ENCODE data around the gene POU6F1.

POU6F1 gene

DNA sequence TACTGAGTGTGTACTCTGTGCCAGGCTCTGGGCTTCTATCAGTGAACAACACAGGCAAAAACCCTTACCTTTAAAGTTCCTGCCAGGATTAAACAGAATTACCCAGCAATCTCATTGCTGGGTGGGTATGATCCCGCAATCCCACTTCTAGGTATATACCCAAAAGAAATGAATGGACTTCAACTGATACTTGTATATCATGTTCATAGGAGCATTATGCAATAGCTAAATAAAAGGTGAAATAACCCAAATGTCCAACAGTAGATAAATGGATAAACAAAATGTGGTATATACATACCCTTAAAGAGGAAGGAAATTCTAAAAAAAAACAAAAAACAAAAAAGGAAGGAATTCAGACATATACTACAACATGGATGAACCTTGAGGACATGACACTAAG is 35.4 kb upstream of the POU6F1 start:
- TF ChIP-seq, protein P1, sequence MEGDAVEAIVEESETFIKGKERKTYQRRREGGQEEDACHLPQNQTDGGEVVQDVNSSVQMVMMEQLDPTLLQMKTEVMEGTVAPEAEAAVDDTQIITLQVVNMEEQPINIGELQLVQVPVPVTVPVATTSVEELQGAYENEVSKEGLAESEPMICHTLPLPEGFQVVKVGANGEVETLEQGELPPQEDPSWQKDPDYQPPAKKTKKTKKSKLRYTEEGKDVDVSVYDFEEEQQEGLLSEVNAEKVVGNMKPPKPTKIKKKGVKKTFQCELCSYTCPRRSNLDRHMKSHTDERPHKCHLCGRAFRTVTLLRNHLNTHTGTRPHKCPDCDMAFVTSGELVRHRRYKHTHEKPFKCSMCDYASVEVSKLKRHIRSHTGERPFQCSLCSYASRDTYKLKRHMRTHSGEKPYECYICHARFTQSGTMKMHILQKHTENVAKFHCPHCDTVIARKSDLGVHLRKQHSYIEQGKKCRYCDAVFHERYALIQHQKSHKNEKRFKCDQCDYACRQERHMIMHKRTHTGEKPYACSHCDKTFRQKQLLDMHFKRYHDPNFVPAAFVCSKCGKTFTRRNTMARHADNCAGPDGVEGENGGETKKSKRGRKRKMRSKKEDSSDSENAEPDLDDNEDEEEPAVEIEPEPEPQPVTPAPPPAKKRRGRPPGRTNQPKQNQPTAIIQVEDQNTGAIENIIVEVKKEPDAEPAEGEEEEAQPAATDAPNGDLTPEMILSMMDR (IDR thresholded peaks at IDR 0.05; ENCODE audit: low read length, missing control alignments) = no peak
- no peak for DNase-seq (ENCODE audit: low read depth)
- no peak overlapping the region for H3K4me3 ChIP-seq (replicated peaks; ENCODE audit: low read depth, low read length)

DNA sequence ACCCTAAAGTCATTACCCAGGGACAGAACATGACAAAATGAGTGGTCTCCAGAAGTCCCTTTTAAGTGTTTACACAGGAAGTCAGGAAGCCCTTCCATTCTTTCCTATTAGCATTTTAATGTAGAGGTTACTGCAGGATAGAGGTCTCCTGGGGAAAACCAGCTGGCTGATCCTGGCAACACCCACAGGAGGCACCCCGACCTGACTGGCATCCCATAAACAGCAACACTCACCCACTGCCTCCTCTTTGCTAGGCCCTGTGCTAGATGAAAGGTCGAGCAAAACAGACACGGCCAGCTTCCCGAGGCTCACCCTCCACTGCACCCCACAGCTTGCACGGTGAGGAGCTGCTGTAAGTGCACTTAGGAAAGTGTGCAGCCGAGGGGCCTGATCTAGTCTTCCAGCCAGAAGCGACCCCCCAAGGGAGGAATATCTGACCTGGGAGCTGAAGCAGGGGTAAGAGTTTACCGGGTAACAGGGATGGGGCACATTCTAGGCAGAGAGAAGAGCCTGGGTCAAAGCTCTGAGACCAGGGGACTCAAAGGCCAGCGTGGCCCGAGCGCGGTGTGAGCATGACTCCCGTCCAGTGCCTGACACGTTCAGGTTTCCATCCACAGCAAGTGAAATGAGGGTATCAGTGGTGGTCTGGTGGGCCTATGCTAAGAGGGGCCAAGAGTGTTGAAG is 29.8 kb upstream of the POU6F1 start:
- TF ChIP-seq, protein P1 (IDR thresholded peaks at IDR 0.05; ENCODE audit: low read length, missing control alignments) = no peak
- DNase-seq (ENCODE audit: low read depth) = no peak
- no peak overlapping the region for H3K4me3 ChIP-seq (replicated peaks; ENCODE audit: low read depth, low read length)

DNA sequence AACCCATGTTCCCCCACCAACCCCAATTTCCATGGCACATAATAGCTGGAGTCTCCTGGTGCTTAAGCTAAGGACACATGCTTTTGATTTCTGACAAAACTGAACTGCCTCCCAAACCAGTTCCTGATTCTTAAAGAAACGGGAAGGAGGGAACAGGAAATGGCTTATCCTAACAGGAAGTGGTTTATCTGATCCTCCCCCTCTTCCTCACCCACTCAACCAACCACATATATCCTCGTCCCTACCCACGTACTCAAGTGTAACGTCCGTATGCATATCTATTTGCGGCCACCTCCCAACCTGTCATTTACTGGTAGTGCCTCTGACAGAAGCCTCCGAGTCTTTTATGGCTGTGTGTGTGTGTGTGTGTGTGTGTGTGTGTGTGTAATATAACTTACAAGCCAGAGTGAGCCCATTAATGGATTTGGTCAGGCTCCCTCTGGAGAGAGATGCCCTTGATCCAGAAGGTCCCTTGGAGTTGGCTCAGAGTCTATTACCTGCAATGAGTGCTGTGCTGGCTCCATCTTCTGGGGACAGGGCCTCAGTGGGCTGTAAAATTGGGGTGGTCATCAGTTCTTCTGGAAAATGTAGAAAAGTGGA is 28.5 kb upstream of the POU6F1 start:
- DNase-seq (ENCODE audit: low read depth) = peak; percentile 85
- TF ChIP-seq, protein P1 (IDR thresholded peaks at IDR 0.05; ENCODE audit: low read length, missing control alignments) = peak; percentile 9
- H3K4me3 ChIP-seq (replicated peaks; ENCODE audit: low read depth, low read length) = no peak overlapping the region

DNA sequence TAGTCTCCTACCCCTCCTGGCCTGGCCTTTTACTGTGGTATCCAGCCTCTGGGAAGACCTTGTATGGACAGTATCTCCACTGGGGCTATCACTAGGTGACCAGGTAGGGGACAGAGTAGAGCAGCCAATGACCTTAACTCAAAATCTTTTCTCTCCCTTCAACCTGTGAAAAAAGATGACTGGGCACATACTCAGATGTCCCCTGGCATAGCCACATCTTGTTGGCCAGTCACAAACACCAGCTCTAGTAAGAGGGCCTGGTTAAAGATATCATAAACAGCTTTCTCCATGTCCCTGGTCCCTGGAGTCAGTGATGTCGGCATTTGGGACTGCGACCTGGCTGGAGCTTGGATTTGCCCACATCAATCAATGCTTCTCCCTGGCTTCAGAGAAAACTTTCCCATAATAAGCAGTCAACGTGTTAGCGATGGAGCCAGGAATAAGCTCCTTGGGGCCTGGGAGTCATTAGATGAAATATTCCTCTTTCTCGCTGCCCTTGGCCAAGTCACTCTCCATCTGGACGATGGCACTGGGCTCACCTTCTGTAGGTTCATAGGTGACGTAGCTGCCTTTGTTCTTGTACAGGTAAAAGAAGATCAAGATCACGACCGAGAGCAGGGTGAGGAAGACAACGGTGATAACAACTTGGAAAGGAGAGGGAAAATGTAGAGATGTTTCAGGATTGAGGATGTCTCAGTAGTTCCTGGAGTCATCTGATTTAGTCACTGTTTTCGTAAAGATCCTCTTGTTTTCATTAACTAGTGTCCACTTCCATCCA is 27.8 kb upstream of the POU6F1 start:
- no peak for DNase-seq (ENCODE audit: low read depth)
- TF ChIP-seq, protein P1 (IDR thresholded peaks at IDR 0.05; ENCODE audit: low read length, missing control alignments) = no peak
- no peak overlapping the region for H3K4me3 ChIP-seq (replicated peaks; ENCODE audit: low read depth, low read length)

DNA sequence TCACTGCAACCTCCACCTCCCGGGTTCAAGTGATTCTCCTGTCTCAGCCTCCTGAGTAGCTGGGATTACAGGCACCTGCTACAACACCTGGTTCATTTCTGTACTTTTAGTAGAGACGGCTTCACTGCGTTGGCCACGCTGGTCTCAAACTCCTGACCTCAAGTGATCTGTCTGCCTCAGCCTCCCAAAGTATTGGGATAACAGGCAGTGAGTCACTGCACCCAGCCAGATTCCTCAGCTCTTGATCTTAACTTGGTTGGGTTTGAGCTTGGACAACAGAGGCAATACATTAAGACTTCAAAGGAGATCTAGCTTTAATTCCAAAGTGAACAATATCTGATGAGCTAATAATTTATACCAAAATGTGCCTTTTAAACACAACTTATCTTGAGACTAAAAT is 26.4 kb upstream of the POU6F1 start:
- DNase-seq (ENCODE audit: low read depth) = peak; percentile 21
- H3K4me3 ChIP-seq (replicated peaks; ENCODE audit: low read depth, low read length) = no peak overlapping the region
- TF ChIP-seq, protein P1 (IDR thresholded peaks at IDR 0.05; ENCODE audit: low read length, missing control alignments) = no peak

DNA sequence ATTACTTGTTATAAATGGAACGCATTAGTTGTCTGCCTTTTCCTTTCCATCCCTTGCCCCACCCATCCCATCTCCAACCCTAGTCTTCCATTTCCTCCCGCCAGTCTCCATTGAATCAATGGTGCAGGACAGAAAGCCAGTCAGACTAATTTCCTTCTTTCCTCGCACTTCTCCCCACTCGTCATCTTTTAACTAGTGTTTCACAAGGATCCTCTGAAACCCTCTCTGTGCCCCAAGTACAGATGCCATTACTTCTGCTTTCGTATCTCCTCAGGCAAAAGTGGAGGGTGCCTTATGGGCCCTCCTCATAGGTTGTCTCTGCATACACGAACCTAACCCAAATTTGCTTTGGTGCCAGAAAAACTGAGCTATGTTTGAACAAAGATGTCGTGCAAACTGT is 25.0 kb upstream of the POU6F1 start:
- no peak overlapping the region for H3K4me3 ChIP-seq (replicated peaks; ENCODE audit: low read depth, low read length)
- no peak for DNase-seq (ENCODE audit: low read depth)
- TF ChIP-seq, protein P1 (IDR thresholded peaks at IDR 0.05; ENCODE audit: low read length, missing control alignments) = no peak

Measured in fibroblast of pulmonary artery (primary cell).